ENCODE data around the gene PEPD.

Gene PEPD

GRCh38 chr19:33388725-33389420 lies 132.7 kb downstream of the PEPD start:
- peak in 12 of 42 donors; percentile 13 to 53 (median 30) for DNase-seq
- intact Hi-C loops (cut with DNase I), result no loop called here

GRCh38 chr19:33388231-33388724 lies 133.3 kb downstream of the PEPD start:
- intact Hi-C loops (cut with DNase I), result no loop called here
- DNase-seq, result peak in 10 of 42 donors; percentile 5 to 52 (median 40)

GRCh38 chr19:33387351-33388230 lies 134.0 kb downstream of the PEPD start:
- peak in 3 of 42 donors; percentile 6 to 25 (median 6) for DNase-seq
- intact Hi-C loops (cut with DNase I), result no loop called here

- intact Hi-C loops (cut with DNase I), result no loop called here
- DNase-seq, result peak in 5 of 42 donors; percentile 3 to 37 (median 26)
Observed at GRCh38 chr19:33386361-33386858, 135.2 kb downstream of the PEPD start.

- intact Hi-C loops (cut with DNase I), result no loop called here
- DNase-seq, result peak in 10 of 42 donors; percentile 25 to 63 (median 39)
Observed at GRCh38 chr19:33385956-33386355, 135.6 kb downstream of the PEPD start.

- peak in 2 of 42 donors; percentile 5 to 7 for DNase-seq
Observed at GRCh38 chr19:33384983-33385382, 136.6 kb downstream of the PEPD start.

GRCh38 chr19:33383720-33384292 lies 137.8 kb downstream of the PEPD start:
- intact Hi-C loops (cut with DNase I), result no loop called here

More at GRCh38 chr19:33384983-33385382, 136.6 kb downstream of the PEPD start:
- intact Hi-C loops (cut with DNase I), result no loop called here

GRCh38 chr19:33382982-33383381 lies 138.6 kb downstream of the PEPD start:
- intact Hi-C loops (cut with DNase I), result no loop called here
- no peak for DNase-seq

More at GRCh38 chr19:33383720-33384292, 137.8 kb downstream of the PEPD start:
- DNase-seq, result peak in 1 of 42 donors; percentile 26

- DNase-seq, result no peak
- intact Hi-C loops (cut with DNase I), result no loop called here
Observed at GRCh38 chr19:33382006-33382405, 139.6 kb downstream of the PEPD start.

GRCh38 chr19:33381101-33381500 lies 140.5 kb downstream of the PEPD start:
- intact Hi-C loops (cut with DNase I), result no loop called here
- DNase-seq, result peak in 1 of 42 donors; percentile 15

- intact Hi-C loops (cut with DNase I), result no loop called here
- DNase-seq, result peak in 1 of 42 donors; percentile 19
Observed at GRCh38 chr19:33379151-33379829, 142.3 kb downstream of the PEPD start.

GRCh38 chr19:33377586-33378475 lies 143.8 kb downstream of the PEPD start:
- intact Hi-C loops (cut with DNase I), result no loop called here
- DNase-seq, result peak in 2 of 42 donors; percentile 39 to 41

GRCh38 chr19:33376941-33377557 lies 144.5 kb downstream of the PEPD start:
- peak in 1 of 42 donors; percentile 30 for DNase-seq

GRCh38 chr19:33376423-33376822 lies 145.2 kb downstream of the PEPD start:
- peak in 4 of 42 donors; percentile 38 to 62 (median 51) for DNase-seq
- intact Hi-C loops (cut with DNase I), result no loop called here

More at GRCh38 chr19:33376941-33377557, 144.5 kb downstream of the PEPD start:
- intact Hi-C loops (cut with DNase I), result no loop called here

GRCh38 chr19:33375837-33376159 lies 145.8 kb downstream of the PEPD start:
- DNase-seq, result no peak
- intact Hi-C loops (cut with DNase I), result no loop called here

- peak in 2 of 42 donors; percentile 6 to 23 for DNase-seq
- intact Hi-C loops (cut with DNase I), result no loop called here
Observed at GRCh38 chr19:33375156-33375836, 146.3 kb downstream of the PEPD start.
